Kidney epithelial cell (primary cell): ENCODE results near the gene GRM8. TPM values are rescaled to one million over a fixed set of nuclear protein-coding genes. Genes with fewer than 3 reads are reported as not detected.

ENCODE experiments used
- DNase-seq: peaks from one replicate; pipeline ENCODE4 v3.0.0-alpha.2; 2010; ENCODE audit warnings: low read depth
- H3K27me3 ChIP-seq: 2 replicates; pipeline ENCODE4 v1.6.0; 2011; ENCODE audit warnings: low read length; ENCODE audit not compliant: control insufficient read depth, insufficient read depth
- H3K36me3 ChIP-seq: 2 replicates; pipeline ENCODE4 v1.5.1; 2011; ENCODE audit warnings: low read length; ENCODE audit not compliant: control insufficient read depth, insufficient read depth
- H3K4me3 ChIP-seq: 2 replicates; pipeline ENCODE4 v1.5.1; 2011; ENCODE audit warnings: low read depth, mild to moderate bottlenecking, control low read depth, low read length
- total RNA-seq: library from RNA; depleted of rRNA; stranded (reverse); fragments of >200 nt; gene quantifications from 2 replicates; pipeline ENCODE4 v1.2.3, GENCODE V29; 2015
- TF ChIP-seq, protein P1 (sequence below): IDR thresholded peaks from 2 replicates; pipeline ENCODE4 v1.5.1; 2011; ENCODE audit warnings: mild to moderate bottlenecking, moderate library complexity, low read length, control low read depth, inconsistent platforms; ENCODE audit not compliant: insufficient read depth, poor library complexity, severe bottlenecking

The GRM8 gene
- total RNA-seq, 1 donor from 2014 or later: 0.17 TPM

GRCh38 chr7:126589068-126589684 is 663.6 kb downstream of the GRM8 start:
- Histone ChIP-seq H3K27me3 (no peaks in the 10 kb centered on the region), H3K4me3 (no peak overlapping the region), H3K36me3 (no peaks in the 10 kb centered on the region)
- TF ChIP-seq, protein P1, sequence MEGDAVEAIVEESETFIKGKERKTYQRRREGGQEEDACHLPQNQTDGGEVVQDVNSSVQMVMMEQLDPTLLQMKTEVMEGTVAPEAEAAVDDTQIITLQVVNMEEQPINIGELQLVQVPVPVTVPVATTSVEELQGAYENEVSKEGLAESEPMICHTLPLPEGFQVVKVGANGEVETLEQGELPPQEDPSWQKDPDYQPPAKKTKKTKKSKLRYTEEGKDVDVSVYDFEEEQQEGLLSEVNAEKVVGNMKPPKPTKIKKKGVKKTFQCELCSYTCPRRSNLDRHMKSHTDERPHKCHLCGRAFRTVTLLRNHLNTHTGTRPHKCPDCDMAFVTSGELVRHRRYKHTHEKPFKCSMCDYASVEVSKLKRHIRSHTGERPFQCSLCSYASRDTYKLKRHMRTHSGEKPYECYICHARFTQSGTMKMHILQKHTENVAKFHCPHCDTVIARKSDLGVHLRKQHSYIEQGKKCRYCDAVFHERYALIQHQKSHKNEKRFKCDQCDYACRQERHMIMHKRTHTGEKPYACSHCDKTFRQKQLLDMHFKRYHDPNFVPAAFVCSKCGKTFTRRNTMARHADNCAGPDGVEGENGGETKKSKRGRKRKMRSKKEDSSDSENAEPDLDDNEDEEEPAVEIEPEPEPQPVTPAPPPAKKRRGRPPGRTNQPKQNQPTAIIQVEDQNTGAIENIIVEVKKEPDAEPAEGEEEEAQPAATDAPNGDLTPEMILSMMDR: no peak
- no peak for DNase-seq

DNA sequence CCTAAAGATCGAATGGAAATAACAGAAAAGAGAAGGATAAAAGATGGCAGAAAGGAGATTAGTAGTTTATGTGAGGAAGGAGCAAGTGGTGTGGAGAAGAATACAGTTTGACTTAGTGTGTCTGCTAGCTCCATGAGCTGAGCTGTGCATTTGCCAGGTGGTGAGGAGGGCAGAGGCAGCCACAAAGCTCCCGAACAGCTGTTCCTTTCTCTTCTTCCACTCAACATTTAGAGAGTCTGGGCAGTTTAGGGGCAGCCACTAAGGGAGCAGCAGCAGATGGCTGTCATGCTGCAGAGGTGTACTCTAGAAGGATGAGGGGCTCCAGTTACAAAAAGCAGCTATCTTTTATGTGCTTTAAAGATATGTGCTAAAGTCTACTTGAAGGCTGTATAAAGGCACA is 674.4 kb downstream of the GRM8 start:
- TF ChIP-seq, protein P1: no peak
- H3K4me3 ChIP-seq: no peak overlapping the region
- no peaks in the 10 kb centered on the region for H3K27me3 ChIP-seq
- DNase-seq: no peak
- H3K36me3 ChIP-seq: no peaks in the 10 kb centered on the region

GRCh38 chr7:126574276-126575250 is 678.2 kb downstream of the GRM8 start:
- Histone ChIP-seq H3K36me3 (no peaks in the 10 kb centered on the region), H3K4me3 (no peak overlapping the region), H3K27me3 (no peaks in the 10 kb centered on the region)
- TF ChIP-seq, protein P1: no peak
- DNase-seq: peak; percentile 51

DNA sequence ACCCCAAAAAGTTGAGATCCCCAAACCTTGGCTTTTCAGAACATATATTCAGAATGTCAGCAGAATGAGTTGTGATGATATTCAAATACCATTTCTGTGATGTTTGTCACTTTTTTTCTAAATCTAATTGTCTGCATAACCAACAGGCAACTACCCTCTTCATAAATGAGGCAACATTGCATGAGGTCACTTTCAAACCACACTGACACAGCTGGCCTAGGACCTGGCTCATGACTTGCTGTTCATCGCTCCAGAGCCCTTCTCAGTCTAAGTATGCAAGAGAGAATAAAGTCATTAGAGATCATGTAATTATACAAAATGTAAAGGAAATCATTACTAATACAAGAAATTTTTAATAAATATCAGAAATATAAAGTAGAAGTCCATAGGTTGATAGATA is 681.9 kb downstream of the GRM8 start:
- no peak for DNase-seq
- Histone ChIP-seq H3K27me3 (no peaks in the 10 kb centered on the region), H3K4me3 (no peak overlapping the region), H3K36me3 (no peaks in the 10 kb centered on the region)
- TF ChIP-seq, protein P1: no peak

DNA sequence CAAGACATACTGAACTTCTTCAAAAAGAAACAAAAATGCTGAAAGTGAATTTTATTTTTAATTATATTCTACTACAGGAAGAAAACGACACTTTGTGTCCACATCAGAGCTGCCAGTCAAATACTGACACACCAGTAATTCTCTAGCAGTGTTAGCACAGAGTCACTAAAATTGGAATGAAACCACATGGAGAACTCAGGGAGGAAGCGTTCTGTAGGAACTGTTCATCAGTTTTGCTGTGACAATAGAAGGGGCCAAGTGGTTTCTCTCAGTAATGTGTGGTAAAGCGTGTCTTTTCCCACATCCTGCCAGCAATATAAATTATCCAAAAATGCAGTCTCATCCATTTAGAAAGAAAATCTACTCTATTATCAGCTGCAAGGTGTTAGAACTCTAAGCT is 683.3 kb downstream of the GRM8 start:
- TF ChIP-seq, protein P1: no peak
- no peaks in the 10 kb centered on the region for H3K27me3 ChIP-seq
- no peaks in the 10 kb centered on the region for H3K36me3 ChIP-seq
- DNase-seq: no peak
- H3K4me3 ChIP-seq: no peak overlapping the region
